GM21529 (cell line): ENCODE results near the gene KARS1.

Source experiments
- ATAC-seq: cut with Tn5 transposase; IDR thresholded peaks from one replicate; pipeline ENCODE4 v1.9.1; 2021; ENCODE audit not compliant: unreplicated experiment

Gene KARS1

DNA sequence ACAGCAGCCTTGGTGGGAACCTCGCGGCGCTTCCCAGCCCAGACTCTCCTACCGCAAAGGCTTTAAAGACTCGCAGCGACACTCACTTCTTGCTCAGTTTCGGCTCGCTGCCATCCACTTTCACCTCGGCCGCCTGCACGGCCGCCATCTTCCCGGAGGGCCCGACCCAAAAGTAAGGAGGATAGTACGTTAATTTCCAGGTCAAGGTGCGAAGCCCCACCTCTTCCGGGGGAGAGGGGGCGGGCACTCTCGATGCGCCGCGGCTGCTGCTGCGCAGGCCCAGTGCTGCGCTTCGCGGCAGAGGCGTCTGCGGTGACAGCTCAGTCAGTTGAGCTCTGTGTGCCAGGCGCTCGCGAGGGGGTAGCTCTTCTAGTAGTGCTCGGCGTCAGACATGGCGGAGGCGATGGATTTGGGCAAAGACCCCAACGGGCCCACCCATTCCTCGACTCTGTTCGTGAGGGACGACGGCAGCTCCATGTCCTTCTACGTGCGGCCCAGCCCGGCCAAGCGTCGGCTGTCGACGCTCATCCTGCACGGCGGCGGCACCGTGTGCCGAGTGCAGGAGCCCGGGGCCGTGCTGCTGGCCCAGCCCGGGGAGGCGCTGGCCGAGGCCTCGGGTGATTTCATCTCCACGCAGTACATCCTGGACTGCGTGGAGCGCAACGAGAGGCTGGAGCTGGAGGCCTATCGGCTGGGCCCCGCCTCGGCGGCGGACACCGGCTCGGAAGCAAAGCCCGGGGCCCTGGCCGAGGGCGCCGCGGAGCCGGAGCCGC is at the start of gene KARS1, which contains the start of gene TERF2IP:
KARS1 (minus strand) TSS at position 174 of the 773 bp plus-strand sequence; CDS start at position 148, 26 bp downstream.
TERF2IP (plus strand) TSS at position 282 of the 773 bp plus-strand sequence; CDS start at position 392, 110 bp downstream.
- ATAC-seq = peak; percentile 84

DNA sequence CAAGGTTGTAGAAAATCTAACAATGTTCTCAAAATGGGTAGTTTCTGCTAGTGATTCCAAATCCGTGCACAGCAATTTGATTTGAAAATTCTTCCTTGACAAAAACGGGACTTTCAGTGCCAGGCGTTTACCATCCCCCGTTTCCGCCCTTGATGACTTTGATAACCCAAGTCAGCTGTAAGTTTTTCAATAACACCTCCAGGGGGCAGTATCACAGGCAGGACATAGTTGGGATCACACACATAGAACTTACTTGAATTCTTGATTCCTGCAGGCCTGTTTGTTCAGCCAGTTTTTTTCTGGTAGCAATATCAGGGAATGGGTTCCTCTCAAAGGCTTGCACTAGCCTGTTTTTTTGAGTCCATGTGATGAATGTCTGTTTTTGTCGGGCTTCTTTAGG is 48.2 kb upstream of the KARS1 start:
- ATAC-seq = no peak

DNA sequence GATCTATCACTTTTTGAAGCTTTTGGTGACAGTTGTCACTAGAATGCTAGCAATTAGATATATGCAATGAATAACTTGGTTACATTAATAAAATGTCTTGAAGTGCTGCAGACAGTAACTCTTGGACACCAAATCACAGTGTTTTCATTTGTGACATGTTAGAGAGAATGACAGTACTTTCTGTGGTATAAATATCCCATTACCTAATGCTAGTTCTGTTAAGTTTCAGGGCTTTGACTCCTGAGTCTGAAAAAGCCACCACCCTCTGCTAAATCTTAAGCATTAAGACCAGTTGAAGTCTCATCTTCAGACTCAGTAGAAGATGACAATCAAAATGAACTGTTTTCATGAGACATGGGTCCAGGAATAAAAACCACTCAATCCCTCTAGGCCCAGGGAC is 39.9 kb upstream of the KARS1 start:
- no peak for ATAC-seq

DNA sequence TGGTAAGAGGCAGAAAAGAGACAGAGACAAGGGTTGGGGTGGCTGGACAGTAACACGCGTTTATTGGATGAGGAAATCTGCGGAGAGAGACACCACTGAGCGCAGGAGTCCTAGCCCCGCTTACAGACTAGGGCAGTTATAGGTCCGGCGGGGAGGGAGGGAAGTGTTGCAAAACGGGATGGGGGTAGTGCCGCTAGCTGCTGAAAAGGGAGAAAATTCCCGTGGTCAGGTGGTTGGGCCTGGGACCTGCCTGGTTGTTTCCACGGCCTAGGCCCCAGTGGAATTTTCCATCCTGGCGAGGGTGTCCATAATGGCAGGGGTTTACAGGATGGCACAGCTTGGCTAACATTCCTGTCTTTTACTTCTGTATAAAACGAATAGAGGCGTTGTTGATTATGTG is 34.8 kb upstream of the KARS1 start:
- ATAC-seq = no peak

DNA sequence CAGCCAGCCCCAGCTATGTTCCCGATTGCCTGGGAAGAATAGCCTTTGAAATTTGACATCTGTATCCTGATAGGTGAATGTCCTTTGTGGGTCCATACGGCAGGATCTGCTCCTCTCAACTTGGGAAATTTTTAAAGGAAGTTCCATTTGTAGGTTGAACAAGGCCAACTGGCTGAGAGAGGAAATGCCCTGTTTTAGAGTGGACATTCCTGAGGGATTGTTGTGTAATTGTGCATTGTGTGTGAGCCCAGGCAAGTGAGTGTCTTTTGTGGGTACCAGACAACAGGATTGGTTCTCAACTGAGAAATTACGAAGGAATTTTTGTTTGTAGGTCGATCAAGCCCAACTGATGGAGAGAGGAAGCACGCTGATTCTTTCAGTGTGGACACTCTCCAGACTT is 31.9 kb upstream of the KARS1 start:
- ATAC-seq = no peak

DNA sequence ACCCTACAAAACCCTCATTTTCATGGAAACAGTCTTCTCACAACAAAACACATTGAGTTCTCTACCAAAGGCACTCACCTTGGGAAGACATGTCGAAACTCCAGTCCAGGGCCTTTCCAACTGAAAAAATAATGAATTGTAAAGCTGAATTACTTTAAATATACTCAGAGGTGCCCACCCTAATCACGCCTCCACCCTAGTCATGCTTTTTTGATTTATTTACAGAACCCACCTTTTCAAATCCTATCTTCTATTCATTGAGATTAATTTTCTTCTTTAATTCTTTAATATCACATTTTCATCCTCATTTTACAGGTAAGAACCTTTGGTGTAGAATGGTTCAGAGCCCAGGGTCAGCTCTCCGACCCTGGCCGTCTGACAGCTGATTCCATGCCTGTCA is 29.4 kb upstream of the KARS1 start, which contains the start of gene CPHXL2:
CPHXL2 (minus strand) TSS at position 101 of the 400 bp plus-strand sequence; CDS start at position 91, 10 bp downstream.
- no peak for ATAC-seq

DNA sequence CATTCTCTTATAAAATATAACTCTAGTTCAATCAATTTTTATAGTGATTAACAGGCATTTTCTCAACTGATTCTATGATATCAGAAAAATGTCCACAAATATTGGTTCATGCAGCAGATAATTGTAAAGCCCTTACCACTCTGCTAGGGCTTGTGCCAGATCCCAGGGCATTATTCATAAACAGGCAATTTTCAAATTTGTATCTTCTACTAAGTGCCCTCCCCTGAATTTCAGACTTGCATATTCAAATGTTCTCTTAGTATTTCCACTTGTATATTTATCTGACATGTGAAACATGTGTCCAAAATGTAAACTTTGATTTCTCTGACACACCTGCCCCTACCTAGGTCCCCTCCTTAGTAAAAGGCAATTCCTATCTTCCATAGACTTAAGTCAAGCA is 20.0 kb upstream of the KARS1 start:
- ATAC-seq = no peak

DNA sequence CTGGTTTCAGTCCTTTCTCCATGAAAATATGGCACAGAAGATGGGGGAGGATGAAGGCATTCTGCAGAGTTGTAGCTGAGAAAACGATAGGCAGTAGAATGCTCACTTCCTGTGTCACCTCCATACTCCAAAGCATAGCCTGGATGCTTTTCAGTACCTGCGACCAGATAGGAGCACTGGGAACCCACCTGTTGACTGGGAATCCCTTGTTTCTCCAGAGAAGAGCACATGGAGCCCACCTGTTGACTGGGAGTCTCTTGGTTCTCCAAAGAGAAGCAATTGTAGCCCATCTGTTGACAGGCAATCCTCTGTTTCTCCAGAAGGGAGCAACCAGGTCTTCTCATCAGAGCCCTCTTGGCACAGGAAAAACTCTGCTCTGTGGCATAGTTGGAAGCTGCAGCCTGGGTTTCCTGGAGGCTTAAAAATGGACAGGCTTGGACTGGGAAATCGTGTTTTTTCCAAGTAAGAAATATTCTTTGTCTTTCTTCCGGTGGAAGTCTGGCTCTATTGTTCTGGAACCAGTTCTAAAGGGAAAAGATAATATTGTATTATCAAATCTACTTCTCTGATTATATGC is 13.3 kb upstream of the KARS1 start:
- no peak for ATAC-seq

DNA sequence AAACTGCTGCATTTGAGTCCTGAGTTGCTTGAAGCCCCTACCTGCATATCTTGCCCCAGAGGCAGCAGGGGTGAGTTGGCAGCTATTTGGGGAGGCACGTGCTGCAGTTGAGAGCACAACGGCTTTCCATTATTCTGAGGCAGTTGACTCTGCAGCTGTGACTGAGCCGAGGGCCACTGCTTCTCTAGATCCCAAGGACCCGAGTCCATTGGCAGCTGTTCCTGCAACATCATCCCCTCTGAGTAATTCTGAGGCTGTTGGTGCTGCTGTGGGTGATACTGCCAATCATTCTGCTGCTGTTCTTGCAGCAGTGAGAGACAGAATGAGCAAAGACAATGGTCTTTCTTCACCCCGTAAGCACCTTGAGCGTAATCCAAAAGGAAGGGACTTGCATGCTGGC is 12.9 kb upstream of the KARS1 start:
- no peak for ATAC-seq

DNA sequence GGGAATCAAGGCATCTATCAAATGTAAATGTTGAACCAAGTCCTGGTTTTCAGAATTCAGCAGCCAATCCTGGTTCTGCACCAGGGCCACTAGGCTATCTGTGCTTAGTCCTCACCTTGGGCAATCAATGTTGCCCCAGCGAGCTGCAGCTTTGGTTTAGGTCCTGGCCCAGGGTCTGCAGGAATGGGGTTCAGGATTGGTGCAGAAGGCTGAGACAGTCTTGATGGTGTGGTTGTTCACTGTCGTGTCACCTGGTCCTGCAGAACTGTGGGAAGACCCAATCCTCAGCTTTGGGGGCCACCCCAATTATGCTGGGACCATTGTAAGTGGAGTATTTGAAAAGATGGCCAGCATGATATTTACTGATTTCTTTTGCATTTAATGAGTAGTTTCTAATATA is 10.7 kb upstream of the KARS1 start:
- ATAC-seq = no peak

DNA sequence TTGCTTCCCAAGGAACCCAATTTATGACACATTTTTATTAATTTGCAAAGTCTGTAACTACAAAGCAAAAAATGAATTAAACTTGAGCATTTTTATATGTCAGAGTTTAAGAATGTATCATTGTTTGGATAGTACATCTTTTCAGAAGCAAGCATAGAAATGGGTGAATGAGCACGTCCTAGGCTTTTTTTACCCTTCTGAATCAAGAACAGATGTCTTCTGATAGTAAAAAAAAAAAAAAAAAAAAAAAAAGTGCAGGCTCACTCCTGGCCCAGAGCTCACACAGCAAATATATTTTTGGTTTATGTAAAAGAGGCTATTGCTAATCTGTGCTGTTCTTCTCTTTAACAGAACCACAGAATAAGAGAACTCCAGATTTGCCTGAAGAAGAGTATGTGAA is 6.5 kb upstream of the KARS1 start:
- ATAC-seq = no peak

DNA sequence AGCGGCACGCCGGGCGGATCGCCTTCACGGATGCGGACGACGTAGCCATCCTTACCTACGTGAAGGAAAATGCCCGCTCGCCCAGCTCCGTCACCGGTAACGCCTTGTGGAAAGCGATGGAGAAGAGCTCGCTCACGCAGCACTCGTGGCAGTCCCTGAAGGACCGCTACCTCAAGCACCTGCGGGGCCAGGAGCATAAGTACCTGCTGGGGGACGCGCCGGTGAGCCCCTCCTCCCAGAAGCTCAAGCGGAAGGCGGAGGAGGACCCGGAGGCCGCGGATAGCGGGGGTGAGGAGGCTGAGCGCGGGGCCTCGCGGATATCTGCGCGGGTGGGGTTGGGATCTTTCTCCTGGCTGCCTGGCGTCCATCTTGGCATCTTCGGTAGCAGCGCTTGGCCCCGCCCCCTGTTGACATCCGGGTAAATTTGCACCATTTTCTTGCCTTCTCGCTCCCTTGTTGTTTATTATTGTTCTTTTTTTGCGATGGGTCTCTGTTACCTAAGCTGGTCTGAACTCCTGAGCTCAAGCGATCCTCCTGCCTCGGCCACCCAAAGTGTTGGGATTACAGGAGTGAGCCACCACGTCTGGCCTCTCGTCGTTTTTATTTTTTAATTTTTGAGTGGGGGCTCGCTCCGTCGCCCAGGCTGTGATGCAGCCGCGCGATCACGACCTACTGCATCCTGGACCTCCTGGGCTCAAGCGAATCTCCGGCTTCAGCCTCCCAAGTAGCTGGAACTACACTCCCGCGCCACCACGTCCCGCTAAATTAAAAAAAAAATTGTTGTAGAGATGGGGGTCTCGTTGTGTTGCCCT is 1.0 kb upstream of the KARS1 start:
- peak; percentile 33 for ATAC-seq

DNA sequence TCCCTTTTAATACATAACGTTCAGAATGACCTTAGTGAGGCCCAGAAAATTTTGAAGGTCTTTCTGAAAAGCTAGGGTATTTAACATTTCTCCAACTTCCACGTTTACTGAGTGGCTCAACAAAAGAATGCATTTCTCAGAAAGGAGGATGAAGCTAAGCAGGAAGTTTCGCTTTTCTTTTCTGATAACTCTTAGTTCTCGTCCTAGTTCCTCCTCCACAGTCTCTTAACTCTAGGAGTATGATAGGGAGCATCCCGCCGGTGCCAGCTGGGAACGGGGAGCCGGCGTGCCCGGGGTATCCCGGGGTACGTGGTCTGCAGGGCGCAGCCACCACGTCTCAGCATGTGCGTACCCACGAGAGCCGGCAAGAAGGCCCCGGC is 363 bp downstream of the KARS1 start:
- ATAC-seq = peak; percentile 15

DNA sequence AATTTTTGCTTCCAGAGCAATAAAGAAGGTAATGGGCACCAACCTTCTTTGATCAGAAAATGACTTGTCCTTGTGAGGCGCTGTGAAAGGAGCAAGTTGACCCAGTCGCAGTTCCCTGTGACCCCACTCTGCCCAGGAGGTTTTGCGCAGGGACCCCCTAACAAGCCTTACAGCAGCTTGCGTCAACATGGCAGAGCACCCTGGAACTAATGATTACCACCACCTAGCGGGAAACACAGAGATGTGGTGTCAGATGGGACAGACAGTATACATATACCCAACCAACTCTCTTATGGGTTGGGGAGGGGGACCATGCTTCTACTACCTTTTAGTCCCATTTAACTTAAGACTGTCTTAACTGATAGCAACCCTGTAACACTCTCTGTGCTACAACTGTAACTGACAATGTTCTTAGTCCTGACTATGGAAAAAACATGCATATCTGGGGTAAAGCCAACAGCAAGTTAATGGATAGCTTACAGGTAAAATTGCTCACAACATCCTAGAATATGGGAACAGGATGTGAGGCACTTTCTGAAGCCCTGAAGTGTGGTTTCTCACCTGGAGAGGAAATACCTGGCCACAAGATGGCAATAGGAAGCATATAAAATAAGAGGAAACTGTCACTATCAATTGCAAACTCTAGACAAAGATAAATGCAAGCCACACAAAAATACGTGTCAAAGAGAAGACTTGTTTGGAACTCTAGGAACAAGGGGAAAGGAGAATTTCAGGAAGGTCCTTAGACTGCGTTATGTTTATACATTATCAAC is 3.0 kb downstream of the KARS1 start:
- no peak for ATAC-seq

DNA sequence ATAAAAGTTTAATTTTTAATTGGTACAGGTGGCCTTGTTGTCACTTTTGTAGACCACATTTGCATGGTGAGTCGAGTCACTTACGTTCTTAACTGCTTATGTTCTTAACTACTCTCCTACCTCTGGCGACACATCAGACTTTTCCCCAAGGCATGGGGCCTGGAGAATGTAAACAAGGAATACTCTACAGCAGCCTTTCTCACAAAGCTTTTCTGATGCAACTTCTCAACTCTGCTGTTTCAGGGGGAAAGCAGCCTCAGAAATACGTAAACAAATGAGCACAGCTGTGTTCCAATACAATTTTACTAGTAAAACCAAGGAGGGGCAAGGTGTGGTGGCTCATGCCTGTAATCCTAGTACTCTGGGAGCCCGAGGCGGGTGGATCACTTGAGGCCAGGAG is 6.9 kb downstream of the KARS1 start:
- ATAC-seq = no peak

DNA sequence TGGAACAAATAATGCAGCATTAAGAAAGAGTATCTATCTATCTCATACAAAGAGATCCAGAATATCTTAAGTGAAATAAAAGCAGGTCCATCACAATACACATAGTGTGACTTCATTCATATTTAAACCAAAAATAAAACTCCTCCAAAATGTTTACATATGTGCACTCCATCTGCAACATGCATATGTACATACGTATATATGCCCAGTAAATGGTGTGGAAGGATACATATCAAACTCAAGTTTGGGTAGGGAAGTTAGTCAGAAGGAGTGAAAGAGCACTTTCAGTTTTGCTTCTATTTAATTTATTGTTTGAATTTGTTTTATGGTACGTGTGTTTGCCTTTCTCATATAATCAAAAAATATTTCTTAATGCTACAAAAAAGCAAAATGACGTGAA is 12.4 kb downstream of the KARS1 start:
- no peak for ATAC-seq

DNA sequence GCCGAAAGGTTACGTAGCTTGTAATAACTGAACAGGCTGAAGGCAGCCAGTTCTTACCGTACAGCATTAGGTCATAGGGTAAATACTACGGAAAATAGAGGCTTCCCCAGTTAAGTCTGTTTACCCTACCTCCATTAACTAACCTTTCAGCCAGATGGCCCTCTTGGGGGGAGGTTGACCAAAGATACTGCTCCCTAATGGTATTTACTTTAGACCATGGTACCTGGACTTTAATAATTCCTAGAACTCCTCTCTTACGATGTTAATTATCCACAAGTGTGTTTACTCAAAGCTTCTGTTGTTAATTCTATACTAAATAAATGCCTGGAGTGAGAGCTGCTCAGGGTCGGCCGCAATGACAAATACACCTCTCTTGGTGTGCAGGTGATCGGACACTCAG is 14.6 kb downstream of the KARS1 start:
- ATAC-seq = no peak

DNA sequence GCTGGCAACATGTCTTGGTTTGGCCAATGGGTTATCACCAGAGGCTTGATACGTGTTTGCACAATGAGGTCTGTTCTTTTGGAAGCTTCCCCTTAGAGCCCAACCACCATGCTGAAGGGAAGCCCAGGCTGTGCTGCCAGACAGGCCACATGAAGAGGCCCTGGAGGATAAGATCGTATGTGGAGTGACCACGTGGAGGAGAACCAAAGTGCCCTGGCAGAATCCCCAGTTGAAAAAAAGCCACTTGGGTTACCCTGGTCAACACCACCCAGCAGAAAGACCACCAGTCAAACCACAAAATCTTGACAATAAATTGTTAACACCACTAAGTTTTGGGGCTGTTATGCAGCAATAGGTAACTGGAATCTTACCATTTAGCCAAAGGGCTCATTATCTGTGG is 17.4 kb downstream of the KARS1 start:
- no peak for ATAC-seq

DNA sequence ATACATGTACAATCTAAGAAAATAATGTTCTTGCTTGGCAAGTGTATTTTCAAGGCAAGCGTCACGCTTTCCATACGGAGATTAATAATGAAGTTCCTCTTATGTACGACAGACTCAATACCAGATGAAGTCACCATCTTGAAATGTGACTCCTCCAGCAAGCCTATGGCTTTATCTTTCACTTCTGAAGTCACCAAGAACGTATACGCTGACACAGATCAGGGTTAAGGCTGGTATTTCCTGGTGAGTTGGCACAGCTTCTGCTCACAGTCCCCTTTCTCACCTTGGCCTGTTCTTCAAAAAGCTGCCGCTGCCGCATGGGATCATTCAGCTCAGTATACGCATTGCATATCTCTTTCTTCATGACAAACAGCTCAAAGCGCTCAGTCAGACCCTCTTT is 18.3 kb downstream of the KARS1 start:
- no peak for ATAC-seq

DNA sequence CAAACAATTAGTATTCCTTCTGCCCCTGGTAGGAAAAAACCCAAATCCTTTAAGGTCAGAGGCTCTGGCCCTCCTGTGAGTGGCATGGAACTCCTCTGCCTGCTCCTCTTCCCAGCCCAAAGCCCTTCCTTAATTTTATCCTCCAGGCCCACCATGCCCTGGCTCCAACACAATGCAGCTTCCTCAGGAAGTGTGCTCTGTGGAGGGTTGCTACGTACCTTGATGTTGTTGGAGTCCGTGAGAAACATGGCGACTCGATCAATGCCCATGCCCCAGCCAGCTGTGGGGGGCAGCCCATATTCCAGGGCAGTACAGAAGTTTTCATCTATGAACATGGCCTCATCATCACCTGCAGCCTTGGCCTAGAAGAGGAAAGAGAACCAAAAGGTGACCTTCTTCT is 19.1 kb downstream of the KARS1 start:
- ATAC-seq = no peak

DNA sequence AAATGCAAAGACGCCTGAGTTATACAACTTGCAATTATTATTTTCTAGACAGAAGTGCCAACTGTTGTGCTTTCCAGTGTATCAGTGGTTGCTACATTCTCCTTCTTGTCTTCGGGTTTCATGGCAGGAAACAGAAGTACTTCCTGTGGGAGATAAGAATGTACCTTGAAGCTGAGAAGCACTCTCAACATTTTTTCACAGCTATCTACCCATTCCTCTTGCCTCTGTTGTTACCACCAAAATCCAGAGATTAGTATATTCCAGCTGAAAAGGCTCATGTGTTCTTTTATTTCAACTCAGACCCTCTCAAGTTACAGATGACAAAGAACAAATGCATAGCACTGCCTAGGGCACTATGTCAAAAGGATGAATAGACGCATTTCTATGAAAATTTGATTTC is 19.6 kb downstream of the KARS1 start:
- ATAC-seq = no peak
